GM21381 (cell line): Measurements from ENCODE around the gene PPP1R15A.
"Not testable (repeated sequence)": the region's sequence is repeated elsewhere in the genome, so short reads cannot be mapped to it uniquely, and the experiment has no call there.

ENCODE experiments used
- ATAC-seq: cut with Tn5 transposase; IDR thresholded peaks from one replicate; pipeline ENCODE4 v1.9.1; 2021; ENCODE audit warnings: mild to moderate bottlenecking, moderate library complexity; ENCODE audit not compliant: unreplicated experiment

The PPP1R15A gene

GRCh38 chr19:48858984-48859710, 13.1 kb upstream of the PPP1R15A start:
- no peak for ATAC-seq

- peak; percentile 64 for ATAC-seq
Observed at GRCh38 chr19:48859711-48860572, 12.3 kb upstream of the PPP1R15A start.

GRCh38 chr19:48861313-48861712, 10.9 kb upstream of the PPP1R15A start:
- no peak for ATAC-seq

GRCh38 chr19:48862827-48863226, 9.4 kb upstream of the PPP1R15A start:
- no peak for ATAC-seq

GRCh38 chr19:48866692-48867091, 5.5 kb upstream of the PPP1R15A start:
- no peak for ATAC-seq

GRCh38 chr19:48867123-48867745, 5.0 kb upstream of the PPP1R15A start:
- ATAC-seq, result no peak

GRCh38 chr19:48867746-48868113, 4.5 kb upstream of the PPP1R15A start:
- ATAC-seq, result no peak

GRCh38 chr19:48868114-48868886, 3.9 kb upstream of the PPP1R15A start, which contains the start of gene PLEKHA4:
TSS of gene PLEKHA4 (minus strand) at chr19:48868617. CDS start at chr19:48867620, 997 bp downstream.
- no peak for ATAC-seq

- ATAC-seq, result no peak
Observed at GRCh38 chr19:48870048-48870447, 2.2 kb upstream of the PPP1R15A start.

- ATAC-seq, result not testable (repeated sequence)
Observed at GRCh38 chr19:48871471-48872181, 595 bp upstream of the PPP1R15A start.

- no peak for ATAC-seq
Observed at GRCh38 chr19:48872884-48873475, 759 bp downstream of the PPP1R15A start.

GRCh38 chr19:48873476-48874302, 1.5 kb downstream of the PPP1R15A start:
- ATAC-seq, result no peak

- no peak for ATAC-seq
Observed at GRCh38 chr19:48874303-48875135, 2.3 kb downstream of the PPP1R15A start.

- ATAC-seq, result not testable (repeated sequence)
Observed at GRCh38 chr19:48876043-48876981, 4.1 kb downstream of the PPP1R15A start.

- no peak for ATAC-seq
Observed at GRCh38 chr19:48877855-48878195, 5.6 kb downstream of the PPP1R15A start.

- ATAC-seq, result no peak
Observed at GRCh38 chr19:48878196-48879024, 6.2 kb downstream of the PPP1R15A start.
